Hepatocyte (in vitro differentiated cells): ENCODE results near the gene GEMIN5. TPM values are rescaled to one million over a fixed set of nuclear protein-coding genes. Genes with fewer than 3 reads are reported as not detected.
"Not testable (repeated sequence)": the region's sequence is repeated elsewhere in the genome, so short reads cannot be mapped to it uniquely, and the experiment has no call there.

Source experiments
- DNase-seq: peaks from one replicate; pipeline ENCODE4 v3.0.0-alpha.2; 2016; ENCODE audit warnings: low spot score
- H2AFZ ChIP-seq: fragments of 200-600 bp; sonication (generic); 2 replicates; pipeline ENCODE4 v1.6.0; 2016; ENCODE audit warnings: antibody characterized with exemption, mild to moderate bottlenecking
- H3K27ac ChIP-seq: fragments of 200-600 bp; sonication (generic); 2 replicates; pipeline ENCODE4 v1.5.1; 2016; ENCODE audit warnings: mild to moderate bottlenecking
- H3K27me3 ChIP-seq: fragments of 200-600 bp; sonication (generic); 2 replicates; pipeline ENCODE4 v1.6.1; 2016
- H3K36me3 ChIP-seq: fragments of 200-600 bp; sonication (generic); replicated peaks from 2 replicates; pipeline ENCODE4 v1.5.1; 2016; ENCODE audit warnings: low read depth; ENCODE audit not compliant: insufficient read depth
- H3K4me1 ChIP-seq: fragments of 200-600 bp; sonication (generic); 2 replicates; pipeline ENCODE4 v1.5.1; 2016; ENCODE audit warnings: mild to moderate bottlenecking, moderate library complexity; ENCODE audit not compliant: insufficient read depth
- H3K4me2 ChIP-seq: fragments of 200-600 bp; sonication (generic); 2 replicates; pipeline ENCODE4 v1.6.0; 2016
- H3K4me3 ChIP-seq: fragments of 200-600 bp; sonication (generic); 2 replicates; pipeline ENCODE4 v1.5.1; 2016; ENCODE audit warnings: mild to moderate bottlenecking
- H3K79me2 ChIP-seq: fragments of 200-600 bp; sonication (generic); 2 replicates; pipeline ENCODE4 v1.6.0; 2017; ENCODE audit warnings: mild to moderate bottlenecking
- H3K9me2 ChIP-seq: fragments of 200-600 bp; sonication (generic); replicated peaks from 2 replicates; pipeline ENCODE4 v1.6.0; 2017; ENCODE audit warnings: mild to moderate bottlenecking; ENCODE audit not compliant: insufficient read depth
- H3K9me3 ChIP-seq: fragments of 200-600 bp; sonication (generic); 2 replicates; pipeline ENCODE4 v1.5.1; 2016; ENCODE audit warnings: low read depth, mild to moderate bottlenecking
- H4K20me1 ChIP-seq: fragments of 200-600 bp; sonication (generic); 2 replicates; pipeline ENCODE4 v1.6.0; 2016; ENCODE audit warnings: mild to moderate bottlenecking; ENCODE audit not compliant: insufficient read depth, poor library complexity, severe bottlenecking
- EZH2 ChIP-seq: fragments of 200-600 bp; sonication (generic); IDR thresholded peaks from 2 replicates; pipeline ENCODE4 v1.6.1; 2016; ENCODE audit warnings: antibody characterized with exemption, mild to moderate bottlenecking, borderline replicate concordance
- EZH2phosphoT487 ChIP-seq: fragments of 200-600 bp; sonication (generic); IDR thresholded peaks from one replicate; pipeline ENCODE4 v1.6.1; 2018; ENCODE audit warnings: antibody characterized with exemption, mild to moderate bottlenecking, low read depth, moderate library complexity; ENCODE audit not compliant: unreplicated experiment, severe bottlenecking
- WGBS: methylation state at CpG from one replicate; pipeline ENCODE4 v1.1.6; 2016; ENCODE audit warnings: low lambda C conversion rate; ENCODE audit errors: missing lambda C conversion rate; 5-methylcytosine and 5-hydroxymethylcytosine counted together
- polyA plus RNA-seq: library from polyadenylated mRNA; unstranded; fragments of >200 nt; fragmentation: Nextera tagmentation; extraction: Ambion mirVana; gene quantifications from 2 replicates; pipeline ENCODE4 v1.2.1, GENCODE V29; 2016
- total RNA-seq: library from RNA; depleted of rRNA; stranded (reverse); fragments of >200 nt; gene quantifications from 2 replicates; pipeline ENCODE4 v1.2.3, GENCODE V29; 2014
- TF ChIP-seq, protein P1 (sequence below): fragments of 200-600 bp; sonication (generic); IDR thresholded peaks from 2 replicates; pipeline ENCODE4 v1.5.1; 2016; ENCODE audit warnings: antibody characterized with exemption, mild to moderate bottlenecking; ENCODE audit not compliant: poor library complexity

Gene GEMIN5, protein sequence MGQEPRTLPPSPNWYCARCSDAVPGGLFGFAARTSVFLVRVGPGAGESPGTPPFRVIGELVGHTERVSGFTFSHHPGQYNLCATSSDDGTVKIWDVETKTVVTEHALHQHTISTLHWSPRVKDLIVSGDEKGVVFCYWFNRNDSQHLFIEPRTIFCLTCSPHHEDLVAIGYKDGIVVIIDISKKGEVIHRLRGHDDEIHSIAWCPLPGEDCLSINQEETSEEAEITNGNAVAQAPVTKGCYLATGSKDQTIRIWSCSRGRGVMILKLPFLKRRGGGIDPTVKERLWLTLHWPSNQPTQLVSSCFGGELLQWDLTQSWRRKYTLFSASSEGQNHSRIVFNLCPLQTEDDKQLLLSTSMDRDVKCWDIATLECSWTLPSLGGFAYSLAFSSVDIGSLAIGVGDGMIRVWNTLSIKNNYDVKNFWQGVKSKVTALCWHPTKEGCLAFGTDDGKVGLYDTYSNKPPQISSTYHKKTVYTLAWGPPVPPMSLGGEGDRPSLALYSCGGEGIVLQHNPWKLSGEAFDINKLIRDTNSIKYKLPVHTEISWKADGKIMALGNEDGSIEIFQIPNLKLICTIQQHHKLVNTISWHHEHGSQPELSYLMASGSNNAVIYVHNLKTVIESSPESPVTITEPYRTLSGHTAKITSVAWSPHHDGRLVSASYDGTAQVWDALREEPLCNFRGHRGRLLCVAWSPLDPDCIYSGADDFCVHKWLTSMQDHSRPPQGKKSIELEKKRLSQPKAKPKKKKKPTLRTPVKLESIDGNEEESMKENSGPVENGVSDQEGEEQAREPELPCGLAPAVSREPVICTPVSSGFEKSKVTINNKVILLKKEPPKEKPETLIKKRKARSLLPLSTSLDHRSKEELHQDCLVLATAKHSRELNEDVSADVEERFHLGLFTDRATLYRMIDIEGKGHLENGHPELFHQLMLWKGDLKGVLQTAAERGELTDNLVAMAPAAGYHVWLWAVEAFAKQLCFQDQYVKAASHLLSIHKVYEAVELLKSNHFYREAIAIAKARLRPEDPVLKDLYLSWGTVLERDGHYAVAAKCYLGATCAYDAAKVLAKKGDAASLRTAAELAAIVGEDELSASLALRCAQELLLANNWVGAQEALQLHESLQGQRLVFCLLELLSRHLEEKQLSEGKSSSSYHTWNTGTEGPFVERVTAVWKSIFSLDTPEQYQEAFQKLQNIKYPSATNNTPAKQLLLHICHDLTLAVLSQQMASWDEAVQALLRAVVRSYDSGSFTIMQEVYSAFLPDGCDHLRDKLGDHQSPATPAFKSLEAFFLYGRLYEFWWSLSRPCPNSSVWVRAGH (N-terminal part only)
- total RNA-seq (12.1 and 16.5 TPM in 2 replicates), polyA plus RNA-seq (6.2 and 7.3 TPM in 2 replicates)

DNA sequence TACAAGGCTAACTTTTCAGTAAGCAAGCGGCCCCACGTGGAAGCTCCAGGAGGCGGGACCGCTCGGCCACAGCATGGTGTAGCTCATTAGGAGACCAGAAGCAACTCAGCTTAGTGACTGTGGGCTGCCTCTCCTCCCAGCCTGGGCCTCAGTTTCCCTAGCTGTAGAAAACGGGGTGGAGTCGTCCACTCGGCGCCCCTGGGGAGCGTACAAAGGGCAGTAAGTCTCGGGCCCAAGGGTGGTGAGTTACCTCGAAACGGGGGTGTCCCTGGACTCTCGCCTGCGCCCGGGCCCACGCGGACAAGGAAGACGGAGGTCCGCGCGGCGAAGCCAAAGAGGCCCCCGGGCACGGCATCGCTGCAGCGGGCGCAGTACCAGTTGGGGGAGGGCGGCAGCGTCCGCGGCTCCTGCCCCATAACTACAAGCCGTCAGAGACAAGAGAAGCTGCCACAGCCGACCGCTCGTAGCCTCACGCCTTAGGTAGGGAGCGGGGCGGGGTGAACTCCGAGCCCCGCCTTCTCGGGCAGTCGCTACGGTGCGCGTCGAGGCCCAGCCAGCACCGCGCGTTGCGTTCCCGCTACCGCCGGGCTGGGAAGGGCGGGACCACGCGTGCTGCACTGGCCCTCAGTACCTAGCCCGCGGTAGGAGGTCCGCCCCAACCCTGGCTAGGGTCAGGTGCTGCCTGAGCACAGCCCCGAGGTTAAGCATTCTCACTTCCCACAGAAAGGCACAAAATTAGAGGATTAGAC, at the start of gene GEMIN5:
Gene GEMIN5, minus strand, starts transcription at position 494 of the 749 bp plus-strand sequence. Its CDS starts 78 bp downstream, at position 416.
- peak within 1 kb of the TSS; percentile 59 for H3K27ac ChIP-seq
- peak within 1 kb of the TSS; percentile 86 for H3K4me3 ChIP-seq
- no peak for TF ChIP-seq EZH2
- TF ChIP-seq, protein P1, sequence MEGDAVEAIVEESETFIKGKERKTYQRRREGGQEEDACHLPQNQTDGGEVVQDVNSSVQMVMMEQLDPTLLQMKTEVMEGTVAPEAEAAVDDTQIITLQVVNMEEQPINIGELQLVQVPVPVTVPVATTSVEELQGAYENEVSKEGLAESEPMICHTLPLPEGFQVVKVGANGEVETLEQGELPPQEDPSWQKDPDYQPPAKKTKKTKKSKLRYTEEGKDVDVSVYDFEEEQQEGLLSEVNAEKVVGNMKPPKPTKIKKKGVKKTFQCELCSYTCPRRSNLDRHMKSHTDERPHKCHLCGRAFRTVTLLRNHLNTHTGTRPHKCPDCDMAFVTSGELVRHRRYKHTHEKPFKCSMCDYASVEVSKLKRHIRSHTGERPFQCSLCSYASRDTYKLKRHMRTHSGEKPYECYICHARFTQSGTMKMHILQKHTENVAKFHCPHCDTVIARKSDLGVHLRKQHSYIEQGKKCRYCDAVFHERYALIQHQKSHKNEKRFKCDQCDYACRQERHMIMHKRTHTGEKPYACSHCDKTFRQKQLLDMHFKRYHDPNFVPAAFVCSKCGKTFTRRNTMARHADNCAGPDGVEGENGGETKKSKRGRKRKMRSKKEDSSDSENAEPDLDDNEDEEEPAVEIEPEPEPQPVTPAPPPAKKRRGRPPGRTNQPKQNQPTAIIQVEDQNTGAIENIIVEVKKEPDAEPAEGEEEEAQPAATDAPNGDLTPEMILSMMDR, result no peak
- TF ChIP-seq EZH2phosphoT487, result no peak
- peak; percentile 94 for DNase-seq
- peak within 1 kb of the TSS; percentile 92 for H3K4me2 ChIP-seq
- no peaks in the 10 kb centered on the region for H3K36me3 ChIP-seq
- peak within 1 kb of the TSS; percentile 91 for H2AFZ ChIP-seq
- peaks cover 20% of the 10 kb centered on the region for H3K4me1 ChIP-seq
- H3K27me3 ChIP-seq, result no peaks in the 10 kb centered on the region
- H3K9me2 ChIP-seq, result no peaks in the 10 kb centered on the region
- 2% methylated on average over 55 of the region's 61 CpGs for WGBS
- H3K79me2 ChIP-seq, result peaks cover 37% of the 10 kb centered on the region
- H3K9me3 ChIP-seq, result no peaks in the 10 kb centered on the region
- H4K20me1 ChIP-seq, result peaks cover 6% of the 10 kb centered on the region

DNA sequence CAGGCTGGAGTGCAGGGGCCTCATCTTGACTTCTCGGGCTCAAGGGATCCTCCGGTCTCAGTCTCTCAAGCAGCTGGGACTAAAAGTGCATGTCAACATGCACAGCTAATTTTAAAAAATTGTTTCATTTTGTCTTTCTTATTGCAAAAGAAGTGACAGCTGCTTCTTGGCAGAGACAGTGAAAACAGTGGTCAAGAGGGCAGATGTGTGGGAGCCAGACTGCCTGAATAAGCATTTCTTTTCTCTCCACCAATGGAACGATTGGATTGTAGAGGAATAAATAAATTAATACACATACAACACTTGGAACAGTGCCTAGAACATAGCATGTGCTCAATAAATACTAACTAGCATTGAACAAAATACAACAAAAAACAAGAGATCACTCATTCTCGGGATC, 48.1 kb upstream of the GEMIN5 start:
- Histone ChIP-seq H3K4me1 (no peaks in the 10 kb centered on the region), H3K27ac (no peak overlapping the region), H2AFZ (no peak overlapping the region), H3K36me3 (no peaks in the 10 kb centered on the region), H3K27me3 (peaks cover 7% of the 10 kb centered on the region), H3K4me2 (no peak overlapping the region), H3K79me2 (no peaks in the 10 kb centered on the region), H3K4me3 (no peak overlapping the region), H3K9me2 (no peaks in the 10 kb centered on the region), H3K9me3 (no peaks in the 10 kb centered on the region), H4K20me1 (no peaks in the 10 kb centered on the region)
- TF ChIP-seq, protein P1, result no peak
- no peak for TF ChIP-seq EZH2
- no peak for TF ChIP-seq EZH2phosphoT487
- 91% methylated on average over 4 of the region's 4 CpGs for WGBS
- no peak for DNase-seq

DNA sequence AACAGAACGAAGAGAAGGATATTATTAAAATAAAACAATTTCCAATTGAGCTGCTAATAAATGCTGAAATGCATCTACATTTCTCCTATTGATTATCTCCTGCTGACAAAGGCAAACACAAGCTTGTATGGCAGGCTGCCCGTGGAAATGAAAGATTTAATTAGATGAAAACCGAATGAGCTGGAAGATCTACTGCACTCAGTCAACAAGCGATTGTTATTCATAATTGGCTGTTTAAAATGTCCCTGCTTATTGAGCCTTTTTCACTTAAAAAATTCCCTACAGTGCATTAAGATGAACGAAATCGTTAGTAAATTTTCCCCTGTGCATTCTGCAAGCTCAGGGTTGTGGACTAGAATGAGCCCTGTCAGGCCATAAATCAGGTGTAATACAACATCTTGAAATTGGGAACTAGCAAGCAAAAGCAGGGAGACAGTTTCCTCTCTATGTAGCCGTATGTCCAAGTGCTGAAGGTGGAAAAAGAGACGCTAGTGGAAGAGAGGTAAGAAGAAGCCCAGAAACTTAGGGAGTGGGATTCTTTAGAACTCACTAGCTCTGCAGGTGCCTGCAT, 47.0 kb upstream of the GEMIN5 start:
- Histone ChIP-seq H4K20me1 (no peaks in the 10 kb centered on the region), H3K4me2 (no peak overlapping the region), H2AFZ (no peak overlapping the region), H3K27me3 (peaks cover 7% of the 10 kb centered on the region), H3K27ac (no peak overlapping the region), H3K4me1 (no peaks in the 10 kb centered on the region), H3K9me2 (no peaks in the 10 kb centered on the region), H3K4me3 (no peak overlapping the region), H3K36me3 (no peaks in the 10 kb centered on the region), H3K9me3 (no peaks in the 10 kb centered on the region), H3K79me2 (no peaks in the 10 kb centered on the region)
- TF ChIP-seq, protein P1, result no peak
- no peak for TF ChIP-seq EZH2phosphoT487
- TF ChIP-seq EZH2, result no peak
- 84% methylated on average over 8 of the region's 8 CpGs for WGBS
- no peak for DNase-seq

DNA sequence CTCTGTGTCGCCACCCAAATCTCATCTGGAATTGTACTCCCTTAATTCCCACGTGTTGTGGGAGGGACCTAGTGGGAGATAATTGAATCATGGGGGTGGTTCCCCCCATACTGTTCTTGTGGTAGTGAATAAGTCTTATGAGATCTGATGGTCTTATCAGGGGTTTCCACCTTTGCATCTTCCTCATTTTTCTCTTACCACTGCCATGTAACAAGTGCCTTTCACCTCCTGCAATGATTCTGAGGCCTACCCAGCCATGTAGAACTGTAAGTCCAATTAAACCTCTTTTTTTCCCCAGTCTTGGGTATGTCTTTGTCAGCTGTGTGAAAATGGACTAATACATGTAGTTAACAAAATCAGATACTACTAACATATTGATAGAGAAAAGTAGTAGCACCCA, 40.3 kb upstream of the GEMIN5 start:
- H2AFZ ChIP-seq, DNase-seq, H3K9me2 ChIP-seq, H3K4me3 ChIP-seq, H3K79me2 ChIP-seq, H3K9me3 ChIP-seq, H3K4me1 ChIP-seq, H3K36me3 ChIP-seq, H4K20me1 ChIP-seq, H3K4me2 ChIP-seq, H3K27me3 ChIP-seq, H3K27ac ChIP-seq: not testable (repeated sequence)
- whole genome bisulfite sequencing, result 100% methylated on average over 2 of the region's 2 CpGs
